Measurements from ENCODE around the gene FKBP3.

GRCh38 chr14:45118594-45118993 lies 15.7 kb downstream of the FKBP3 start:
- TF ChIP-seq POLR2A (IDR thresholded peaks at IDR 0.05) (no peak), CTCF (IDR thresholded peaks at IDR 0.05 in 4 of 5, conservative IDR thresholded peaks at IDR 0.05 in 1 of 5) (no peak)
